CD4-positive, alpha-beta memory T cell (primary cell): ENCODE results near the gene IRGQ. TPM values are rescaled to one million over a fixed set of nuclear protein-coding genes. Genes with fewer than 3 reads are reported as not detected.
A peak's percentile ranks its signal among the peaks of the same experiment; 100 is the strongest.
"Not testable (repeated sequence)": the region's sequence is repeated elsewhere in the genome, so short reads cannot be mapped to it uniquely, and the experiment has no call there.

Source experiments
- CTCF ChIA-PET: fragments of 350-600 bp; sonication (Branson Sonifier 250); formaldehyde crosslinking; loops from one replicate; lab custom pipeline; 2021; ENCODE audit warnings: inconsistent platforms; ENCODE audit not compliant: partially characterized antibody; lab: Charles Lee
- POLR2A ChIA-PET: fragments of 350-600 bp; sonication (Branson Sonifier 250); formaldehyde crosslinking; loops from one replicate; lab custom pipeline; 2021; ENCODE audit not compliant: partially characterized antibody; lab: Charles Lee
- DNase-seq, 5 donors: peaks; one replicate each; pipeline versions ENCODE4 v3.0.0 to v3.0.0-alpha.2; 2020 to 2022; ENCODE audit warnings: mixed read lengths in 1 of 5
- H3K27ac ChIP-seq: one replicate; pipeline ENCODE4 v1.7.0; 2013; ENCODE audit warnings: low read depth, low read length
- H3K27me3 ChIP-seq: 2 replicates; pipeline ENCODE4 v1.7.0; 2013; ENCODE audit warnings: mild to moderate bottlenecking, low read length, moderate library complexity; ENCODE audit not compliant: insufficient read depth
- H3K36me3 ChIP-seq: 2 replicates; pipeline ENCODE4 v1.7.0; 2013; ENCODE audit warnings: mild to moderate bottlenecking, low read length, moderate library complexity; ENCODE audit not compliant: insufficient read depth
- H3K4me1 ChIP-seq: 2 replicates; pipeline ENCODE4 v1.7.0; 2013; ENCODE audit warnings: mild to moderate bottlenecking, low read length, moderate library complexity; ENCODE audit not compliant: insufficient read depth
- H3K4me3 ChIP-seq, 2 donors: one replicate each; pipeline ENCODE4 v1.7.0; 2013; ENCODE audit warnings: low read length in 2 of 2, mild to moderate bottlenecking in 1 of 2
- H3K9me3 ChIP-seq, 2 donors: one replicate each; pipeline ENCODE4 v1.7.0; 2013; ENCODE audit warnings: low read length in 2 of 2, control low read depth in 1 of 2; ENCODE audit not compliant: control insufficient read depth in 1 of 2
- H3K27ac Mint-ChIP-seq, 7 donors: one replicate each; pipeline ENCODE4 v1.8.0; 2020 to 2021; ENCODE audit warnings: mixed read lengths in 7 of 7, mild to moderate bottlenecking in 6 of 7, inconsistent platforms in 3 of 7, moderate library complexity in 3 of 7
- H3K27me3 Mint-ChIP-seq, 2 donors: one replicate each; pipeline ENCODE4 v1.8.0; 2020 to 2021; ENCODE audit warnings: mixed read lengths in 2 of 2
- H3K36me3 Mint-ChIP-seq, 2 donors: one replicate each; pipeline ENCODE4 v1.8.0; 2020 to 2021; ENCODE audit warnings: mixed read lengths in 2 of 2, inconsistent platforms in 1 of 2, mild to moderate bottlenecking in 1 of 2
- H3K4me1 Mint-ChIP-seq, 4 donors: one replicate each; pipeline ENCODE4 v1.8.0; 2020 to 2021; ENCODE audit warnings: mixed read lengths in 4 of 4, mild to moderate bottlenecking in 1 of 4
- H3K4me3 Mint-ChIP-seq, 8 donors: one replicate each; pipeline ENCODE4 v1.8.0; 2020 to 2021; ENCODE audit warnings: mixed read lengths in 8 of 8, mild to moderate bottlenecking in 7 of 8, moderate library complexity in 6 of 8, inconsistent platforms in 3 of 8
- H3K9me3 Mint-ChIP-seq, 8 donors: one replicate each; pipeline ENCODE4 v1.8.0; 2020 to 2021; ENCODE audit warnings: mixed read lengths in 8 of 8, mild to moderate bottlenecking in 5 of 8, inconsistent platforms in 3 of 8, moderate library complexity in 1 of 8
- intact Hi-C: fragments of 100-400 bp; cut with micrococcal nuclease; formaldehyde crosslinking; loops from one replicate; pipeline ENCODE4 v1.15.1; 2023
- polyA plus RNA-seq, 2 donors: library from polyadenylated mRNA; unstranded; fragments of 300-500 nt; fragmentation: Illumina TruSeq; gene quantifications; one replicate each; pipeline ENCODE4 v1.2.3, GENCODE V29; 2021
- total RNA-seq, 2 experiments: library from RNA; stranded (reverse); gene quantifications; one replicate each; pipeline ENCODE4 v1.2.3, GENCODE V29; 2021

IRGQ gene
- total and polyA plus RNA-seq, 4 experiments from 2014 or later: 0.37 to 17.9 (median 9.4) TPM

DNA sequence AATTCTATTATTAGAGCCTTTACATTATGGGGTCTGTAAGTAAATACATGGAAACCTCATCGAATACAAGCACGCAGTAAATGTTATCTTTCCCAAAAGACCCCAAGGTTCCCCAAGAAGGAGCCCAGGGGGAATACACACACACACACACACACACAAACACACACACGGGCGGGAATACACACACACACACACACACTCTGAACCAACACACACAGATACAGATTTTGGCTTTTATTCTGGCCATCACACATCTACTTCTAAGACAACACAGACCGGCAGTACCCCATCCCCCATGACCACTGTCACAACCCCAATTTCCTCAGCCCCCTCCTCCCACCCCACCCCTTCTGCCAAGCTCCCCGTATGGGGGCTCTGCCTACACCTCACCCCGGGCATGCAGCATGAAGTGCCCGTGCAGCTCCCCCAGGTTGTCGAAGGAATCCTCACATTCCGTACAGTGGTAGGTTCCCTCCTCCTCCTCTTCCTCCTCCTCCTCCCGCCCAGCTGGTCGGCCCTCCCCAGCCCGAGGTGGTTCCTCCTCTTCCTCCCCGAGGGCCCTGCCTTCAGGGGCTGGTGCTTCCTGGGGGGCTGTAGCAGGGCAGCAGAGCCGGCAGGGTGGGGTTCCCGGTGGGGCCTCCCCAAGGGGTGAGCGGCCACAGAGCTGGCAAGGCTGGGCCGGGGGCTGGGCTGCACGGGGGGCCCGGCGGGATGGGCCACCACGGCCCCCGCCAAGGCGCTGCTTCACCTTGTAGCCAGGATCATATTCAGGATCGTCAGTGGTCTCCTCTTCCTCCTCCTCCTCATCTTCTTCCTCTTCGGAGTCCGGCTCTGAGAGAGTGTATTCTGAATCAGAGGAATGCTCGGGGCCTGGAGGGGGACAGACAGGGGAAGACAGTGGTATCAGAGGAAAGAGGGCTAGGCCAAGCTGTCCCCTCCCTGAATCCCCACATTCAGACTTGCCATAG is 11.6 kb upstream of the IRGQ start:
- ChIA-PET POLR2A (no interaction called here), CTCF (interaction anchor here (1.0 to 1.5 kb wide), 2 partner anchors 10 to 12 kb away, joined by 3 to 4 read pairs; partner anchors contain the start of gene IRGQ)
- H3K4me3 ChIP-seq: no peak overlapping the region
- H3K36me3 Mint-ChIP-seq: peaks cover 14 to 34% of the 10 kb centered on the region in 2 donors
- peak overlapping the region in 4 of 7 donors; percentile 23 to 84 (median 53) for H3K27ac Mint-ChIP-seq
- peaks cover under 1% of the 10 kb centered on the region for H3K36me3 ChIP-seq
- no peaks in the 10 kb centered on the region for H3K27me3 Mint-ChIP-seq
- no peak overlapping the region for H3K4me3 Mint-ChIP-seq
- peaks cover 4 to 15% (median 6%) of the 10 kb centered on the region in 4 donors for H3K4me1 Mint-ChIP-seq
- no peak overlapping the region for H3K27ac ChIP-seq
- no peaks in the 10 kb centered on the region for H3K27me3 ChIP-seq
- no peak for DNase-seq
- no peaks in the 10 kb centered on the region for H3K9me3 ChIP-seq
- H3K4me1 ChIP-seq: no peaks in the 10 kb centered on the region
- H3K9me3 Mint-ChIP-seq: no peaks in the 10 kb centered on the region
- intact Hi-C loops: no loop called here

DNA sequence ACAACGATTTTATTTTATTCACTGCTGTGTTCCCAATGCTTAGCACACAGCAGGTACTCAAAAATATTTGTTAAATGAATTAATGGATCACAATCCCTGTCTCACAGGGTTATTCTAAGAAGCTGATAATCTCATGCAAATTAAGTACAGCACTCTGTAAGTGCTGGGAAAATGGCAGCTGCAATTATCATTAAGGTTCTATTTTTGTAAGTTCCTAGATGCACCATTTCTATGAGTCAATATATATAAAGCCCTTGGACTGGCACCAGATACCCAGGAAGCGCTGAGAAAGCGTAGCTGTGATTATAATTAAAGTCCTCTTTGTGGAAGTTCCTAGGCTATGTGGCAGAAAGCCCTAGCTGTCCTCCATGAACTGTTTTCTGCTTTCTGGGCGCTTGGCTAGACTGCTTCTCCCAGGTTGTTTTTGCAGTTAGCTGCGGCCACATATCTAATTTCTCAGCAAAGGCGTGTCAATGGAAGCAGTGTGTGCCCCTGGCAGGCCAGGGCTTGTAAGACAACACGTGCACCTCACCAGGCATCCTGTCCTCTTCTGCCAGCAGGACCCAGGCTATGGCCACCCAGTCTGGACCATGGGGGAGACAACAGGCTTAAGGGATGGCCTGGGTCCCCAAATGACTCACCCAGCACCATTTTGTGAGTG is 10.8 kb upstream of the IRGQ start:
- no peaks in the 10 kb centered on the region for H3K4me1 ChIP-seq
- Mint-ChIP-seq H3K27me3 (no peaks in the 10 kb centered on the region), H3K27ac (peak overlapping the region in 2 of 7 donors; percentile 5 to 51), H3K4me1 (peaks cover 0 to 10% (median 1%) of the 10 kb centered on the region in 4 donors), H3K9me3 (no peaks in the 10 kb centered on the region), H3K36me3 (peaks cover 8 to 32% of the 10 kb centered on the region in 2 donors), H3K4me3 (no peak overlapping the region)
- H3K27ac ChIP-seq: no peak overlapping the region
- intact Hi-C loops: no loop called here
- no peaks in the 10 kb centered on the region for H3K27me3 ChIP-seq
- DNase-seq: no peak
- H3K36me3 ChIP-seq: no peaks in the 10 kb centered on the region
- H3K4me3 ChIP-seq: no peak overlapping the region
- no peaks in the 10 kb centered on the region for H3K9me3 ChIP-seq
- ChIA-PET CTCF (interaction anchor here (0.6 to 2.0 kb wide), 5 partner anchors 9 to 52 kb away, joined by 3 to 6 read pairs (median 4); partner anchors contain the start of gene IRGQ), POLR2A (interaction anchor here (0.5 kb wide), 1 partner anchor 9 kb away, joined by 3 read pairs; no protein-coding TSS in a partner anchor)

DNA sequence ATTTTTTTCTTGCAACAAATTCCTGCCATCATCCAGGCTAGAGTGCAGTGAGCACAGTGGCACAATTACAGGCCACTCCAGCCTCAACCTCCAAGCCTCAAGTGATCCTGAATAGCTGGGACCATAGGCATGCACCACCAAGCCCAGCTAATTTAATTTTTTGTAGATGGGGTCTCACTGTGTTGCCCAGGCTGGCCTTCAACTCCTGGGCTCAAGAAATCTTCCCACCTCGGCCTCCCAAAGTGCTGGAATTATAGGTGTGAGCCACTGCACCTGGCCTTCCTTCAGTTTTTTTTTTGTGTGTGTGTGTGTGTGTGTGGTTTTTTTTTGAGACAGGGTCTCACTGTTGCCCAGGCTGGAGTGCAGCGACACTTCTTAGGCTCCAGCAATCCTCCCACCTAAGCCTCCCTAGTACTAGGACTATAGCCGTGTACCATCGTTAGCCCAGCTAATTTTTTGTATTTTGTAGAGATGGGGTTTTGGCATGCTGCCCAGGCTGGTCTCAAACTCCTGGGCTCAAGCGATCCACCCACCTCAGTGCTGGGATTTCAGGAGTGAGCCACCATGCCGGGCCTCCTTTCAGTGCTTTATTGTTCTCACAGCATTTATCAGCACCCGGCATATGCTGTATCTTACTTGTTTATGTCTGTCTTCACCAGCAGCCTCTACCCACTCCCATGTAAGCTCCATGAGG is 10.1 kb upstream of the IRGQ start:
- H3K36me3 Mint-ChIP-seq: peaks cover 6 to 35% of the 10 kb centered on the region in 2 donors
- no peaks in the 10 kb centered on the region for H3K36me3 ChIP-seq
- no peak for DNase-seq
- no peak overlapping the region for H3K4me3 Mint-ChIP-seq
- H3K9me3 Mint-ChIP-seq: no peaks in the 10 kb centered on the region
- no peaks in the 10 kb centered on the region for H3K4me1 ChIP-seq
- H3K27ac Mint-ChIP-seq: peak overlapping the region in 1 of 7 donors; percentile 25
- H3K4me1 Mint-ChIP-seq: peaks cover 0 to 6% (median 1%) of the 10 kb centered on the region in 4 donors
- H3K9me3 ChIP-seq: no peaks in the 10 kb centered on the region
- H3K27me3 ChIP-seq: no peaks in the 10 kb centered on the region
- intact Hi-C loops: no loop called here
- no peak overlapping the region for H3K4me3 ChIP-seq
- ChIA-PET CTCF (interaction anchor here (1.0 to 2.0 kb wide), 4 partner anchors 9 to 51 kb away, joined by 3 to 6 read pairs (median 4); partner anchors contain the start of gene IRGQ), POLR2A (interaction anchor here (0.5 to 0.7 kb wide), 3 partner anchors 10 to 41 kb away, joined by 3 to 6 read pairs (median 3); partner anchors contain the start of genes IRGQ and ZNF576)
- no peak overlapping the region for H3K27ac ChIP-seq
- no peaks in the 10 kb centered on the region for H3K27me3 Mint-ChIP-seq

DNA sequence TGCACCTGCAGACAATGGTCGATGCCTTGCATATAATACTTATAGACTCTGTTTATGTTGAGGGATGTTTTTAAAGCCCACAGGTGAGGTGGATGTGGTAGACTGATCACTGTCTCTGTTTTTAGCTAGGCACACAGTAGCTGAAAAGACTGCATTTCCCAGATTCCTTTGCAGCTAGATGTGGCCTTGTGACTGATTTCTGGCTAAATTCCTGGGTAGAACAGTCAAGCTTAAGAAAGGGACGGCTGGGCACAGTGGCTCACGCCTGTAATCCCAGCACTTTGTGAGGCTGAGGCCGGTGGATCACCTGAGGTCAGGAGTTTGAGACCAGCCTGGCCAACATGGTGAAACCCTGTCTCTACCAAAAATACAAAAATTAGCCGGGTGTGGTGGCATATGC is 4.4 kb upstream of the IRGQ start:
- CTCF ChIA-PET: interaction anchor here (0.8 to 2.5 kb wide), 4 partner anchors 26 to 52 kb away, joined by 3 to 9 read pairs (median 4); no protein-coding TSS in a partner anchor
- H3K27me3 ChIP-seq, H3K27ac ChIP-seq, H3K4me3 ChIP-seq, H3K27me3 Mint-ChIP-seq, DNase-seq, H3K9me3 Mint-ChIP-seq, H3K4me3 Mint-ChIP-seq, intact Hi-C loops, H3K9me3 ChIP-seq: not testable (repeated sequence)
- Histone ChIP-seq H3K4me1 (peaks cover 18% of the 10 kb centered on the region), H3K36me3 (peaks cover 19% of the 10 kb centered on the region)
- Mint-ChIP-seq H3K36me3 (peaks cover 0 to 50% of the 10 kb centered on the region in 2 donors), H3K4me1 (peaks cover 17 to 35% (median 25%) of the 10 kb centered on the region in 4 donors), H3K27ac (peak overlapping the region in 2 of 7 donors; percentile 35 to 36)
- POLR2A ChIA-PET: interaction anchor here (1.1 kb wide), 1 partner anchor 26 kb away, joined by 6 read pairs; the partner anchor contains the start of genes PINLYP and XRCC1

DNA sequence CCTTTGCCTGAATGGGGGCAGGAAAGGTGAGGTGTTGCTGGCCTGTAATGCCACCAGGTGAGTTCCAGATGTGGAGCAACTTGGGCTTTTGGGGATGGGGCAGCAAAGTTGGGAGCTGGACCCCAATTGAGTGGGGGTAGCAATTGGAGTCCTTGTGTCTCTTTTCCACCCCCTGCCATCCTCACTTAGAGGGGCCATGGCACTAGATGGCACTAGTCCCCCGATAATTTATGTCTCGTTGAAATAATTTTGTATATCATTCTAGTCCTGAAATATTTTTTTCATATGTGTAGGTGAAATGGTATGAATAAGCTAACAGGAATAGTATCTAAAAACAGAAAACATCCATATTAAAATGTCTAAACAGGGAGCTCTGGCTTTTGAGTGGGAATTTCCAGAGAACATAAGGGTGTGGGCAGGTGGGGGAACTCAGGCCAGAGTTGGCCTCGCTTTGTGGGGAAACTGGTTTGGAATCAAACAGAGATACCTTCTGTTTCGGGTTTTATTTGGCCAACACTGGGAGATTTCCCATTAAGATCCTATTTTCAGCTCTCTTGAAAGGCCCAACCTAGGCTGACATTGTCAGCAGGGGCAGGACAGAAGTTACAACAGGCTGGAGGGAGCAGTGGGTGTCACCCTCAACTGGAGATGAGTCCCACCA is 3.8 kb upstream of the IRGQ start:
- ChIA-PET POLR2A (interaction anchor here (0.9 to 1.1 kb wide), 2 partner anchors 16 to 25 kb away, joined by 3 to 6 read pairs; partner anchors contain the start of genes PINLYP and XRCC1), CTCF (interaction anchor here (0.8 to 2.5 kb wide), 4 partner anchors 26 to 53 kb away, joined by 3 to 9 read pairs (median 4); no protein-coding TSS in a partner anchor)
- Histone ChIP-seq H3K4me1 (peaks cover 18% of the 10 kb centered on the region), H3K36me3 (peaks cover 19% of the 10 kb centered on the region), H3K27ac (no peak overlapping the region), H3K27me3 (no peaks in the 10 kb centered on the region), H3K4me3 (no peak overlapping the region), H3K9me3 (no peaks in the 10 kb centered on the region)
- no peak for DNase-seq
- Mint-ChIP-seq H3K4me1 (peaks cover 17 to 38% (median 28%) of the 10 kb centered on the region in 4 donors), H3K9me3 (no peaks in the 10 kb centered on the region), H3K36me3 (peaks cover 0 to 50% of the 10 kb centered on the region in 2 donors), H3K4me3 (peak overlapping the region in 1 of 8 donors; percentile 15), H3K27me3 (no peaks in the 10 kb centered on the region), H3K27ac (peak overlapping the region in 4 of 7 donors; percentile 36 to 100 (median 52))
- intact Hi-C loops: loop anchor here (5.0 kb wide), 1 partner anchor 137 kb away; no protein-coding TSS in a partner anchor
